Right lobe of liver (tissue), 4 donors: Measurements from ENCODE around the gene STARD4.

Experiments
- CTCF ChIP-seq, 4 donors: fragments of 200-600 bp in 3 of 4; fragments of 450-650 bp in 1 of 4; IDR thresholded peaks; one replicate each; pipeline versions ENCODE4 v1.5.1 to v1.8.0; 2016 to 2022; ENCODE audit warnings: antibody characterized with exemption in 4 of 4, mild to moderate bottlenecking in 2 of 4
- POLR2A ChIP-seq: fragments of 450-650 bp; IDR thresholded peaks from one replicate; pipeline ENCODE4 v1.6.1; 2017; ENCODE audit warnings: antibody characterized with exemption, mild to moderate bottlenecking
- donor health status: DM: no; HTN: no; CAD: no.
- donor health status: DM: no; HTN: no; CAD: no.
- donor health status: DM: no; HTN: yes; CAD: no.

GRCh38 chr5:111509119-111509518 lies 3.2 kb downstream of the STARD4 start:
- TF ChIP-seq CTCF (IDR thresholded peaks at IDR 0.05) (no peak), POLR2A (no peak)
